Measurements from ENCODE around the gene CFAP99. TPM values are rescaled to one million over a fixed set of nuclear protein-coding genes. Genes with fewer than 3 reads are reported as not detected.

Gene CFAP99
- total RNA-seq, 1 donor: 0.27 TPM

GRCh38 chr4:2497931-2498330 lies 79.2 kb downstream of the CFAP99 start:
- no peak for DNase-seq (ENCODE audit: low read depth in 2 of 3, low spot score in 2 of 3)

GRCh38 chr4:2500547-2500946 lies 81.8 kb downstream of the CFAP99 start:
- DNase-seq (ENCODE audit: low read depth in 2 of 3, low spot score in 2 of 3): no peak

- DNase-seq (ENCODE audit: low read depth in 2 of 3, low spot score in 2 of 3): no peak
These were observed 82.4 kb downstream of the CFAP99 start for GRCh38 chr4:2501034-2501594.

DNA sequence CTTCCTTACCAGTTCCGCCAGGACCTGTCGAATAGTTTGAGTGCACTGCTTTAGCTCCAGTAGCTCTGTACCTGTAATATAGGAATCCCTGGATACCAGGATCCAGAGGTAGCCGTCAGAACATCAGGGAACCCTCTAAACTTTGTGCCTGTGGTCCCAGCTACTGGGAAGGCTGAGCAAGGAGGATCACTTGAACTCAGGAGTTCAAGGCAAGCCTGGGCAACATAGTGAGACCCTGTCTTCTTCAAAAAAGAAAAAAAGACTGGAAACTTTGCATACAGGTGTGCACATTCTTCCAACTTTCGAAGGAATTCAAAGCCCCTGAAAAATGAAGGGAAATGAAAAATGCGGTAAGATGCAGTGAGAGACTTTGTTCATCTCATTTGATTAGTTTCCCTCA lies 85.1 kb downstream of the CFAP99 start:
- no peak for DNase-seq (ENCODE audit: low read depth in 2 of 3, low spot score in 2 of 3)

GRCh38 chr4:2507259-2507658 lies 88.5 kb downstream of the CFAP99 start:
- DNase-seq (ENCODE audit: low read depth in 2 of 3, low spot score in 2 of 3): no peak

DNA sequence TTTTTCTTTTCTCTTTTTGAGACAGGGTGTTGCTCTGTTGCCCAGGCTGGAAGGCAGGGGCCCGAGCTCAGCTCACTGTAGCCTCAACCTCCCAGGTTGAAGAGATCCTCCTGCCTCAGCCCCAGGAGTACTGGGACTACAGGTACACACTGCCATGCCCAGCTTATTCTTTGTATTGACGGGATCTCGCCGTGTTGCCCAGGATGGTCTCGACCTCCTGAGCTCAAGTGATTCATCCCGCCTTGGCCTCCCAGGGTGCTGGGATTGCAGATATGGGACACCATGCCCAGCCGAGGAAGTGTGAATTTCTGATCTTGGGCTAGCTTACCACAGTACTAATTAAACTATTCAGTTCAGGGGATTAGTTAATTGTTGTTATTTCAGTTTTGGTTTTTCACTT lies 89.1 kb downstream of the CFAP99 start:
- no peak for DNase-seq (ENCODE audit: low read depth in 2 of 3, low spot score in 2 of 3)

DNA sequence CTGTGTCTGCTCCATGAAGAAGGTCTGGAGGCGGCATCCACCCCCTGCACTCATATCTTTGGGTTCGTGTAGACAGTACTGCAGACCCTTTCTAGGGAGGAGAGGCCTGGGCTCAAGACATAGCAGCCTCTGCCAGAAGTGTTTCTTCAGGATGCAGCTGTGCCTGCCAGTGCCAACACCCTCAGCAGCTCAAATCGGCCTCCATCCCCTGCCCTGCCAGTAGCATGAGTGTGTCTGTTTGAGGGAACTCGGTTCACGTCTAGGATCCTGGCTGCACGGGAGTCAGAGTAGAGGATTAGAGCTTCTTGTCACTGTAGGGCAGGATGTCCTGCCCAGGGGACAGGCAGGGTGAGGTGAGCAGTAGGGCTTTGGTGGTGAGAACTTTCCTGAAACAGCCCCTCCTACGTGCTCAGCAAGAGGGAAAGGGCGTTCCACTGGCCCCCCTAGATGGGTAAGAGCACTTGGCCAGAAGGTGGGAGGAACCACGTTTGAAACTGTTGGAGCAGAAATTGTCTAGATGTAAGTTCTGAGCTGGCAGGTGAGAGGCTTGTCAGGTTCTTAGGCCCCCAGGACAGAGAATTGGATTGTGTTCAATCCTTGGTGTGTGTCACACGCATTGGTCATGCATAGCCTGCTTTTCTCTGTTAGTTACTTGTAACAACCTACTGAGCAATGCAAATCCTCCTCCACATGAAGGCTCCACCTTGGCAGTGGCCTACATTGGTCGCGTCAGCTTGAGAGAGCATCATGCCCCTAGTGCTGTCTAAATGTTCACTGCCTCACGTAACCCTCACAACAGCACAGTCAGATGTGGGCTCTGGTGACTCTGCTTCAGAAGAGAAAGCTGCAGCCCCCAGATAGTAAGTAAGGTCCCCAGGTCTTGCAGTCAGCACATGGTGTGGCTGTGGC lies 91.8 kb downstream of the CFAP99 start:
- DNase-seq (ENCODE audit: low read depth in 2 of 3, low spot score in 2 of 3): no peak

DNA sequence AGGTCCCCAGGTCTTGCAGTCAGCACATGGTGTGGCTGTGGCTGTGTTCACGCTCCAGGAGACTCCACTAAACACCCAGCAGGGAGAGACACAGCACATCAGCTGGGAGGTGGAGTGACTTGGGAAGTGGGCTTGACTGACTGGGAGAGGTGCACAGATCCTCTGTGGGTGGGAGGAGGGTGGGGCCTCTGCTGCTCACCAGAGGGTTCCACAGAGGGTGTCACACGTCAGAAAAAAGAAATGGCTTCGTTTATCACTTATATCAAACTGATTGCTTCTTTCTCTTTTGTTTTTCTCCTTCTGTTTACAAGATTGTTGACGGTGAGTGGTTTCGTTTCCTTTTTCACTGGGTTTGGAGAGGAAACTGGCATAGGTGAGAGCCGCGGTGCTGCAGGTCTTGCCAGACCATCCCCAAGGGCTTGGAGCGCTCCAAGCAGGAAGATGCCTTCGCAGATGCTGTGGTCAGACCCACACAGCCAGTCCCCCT lies 92.9 kb downstream of the CFAP99 start:
- DNase-seq (ENCODE audit: low read depth in 2 of 3, low spot score in 2 of 3): no peak

Other genes starting within 250 kb of the CFAP99 start
- 15.9 TPM for gene HAUS3, start 176.8 kb upstream of the CFAP99 start, total RNA-seq
- 0.81 TPM for gene POLN, start 176.8 kb upstream of the CFAP99 start, total RNA-seq
- gene MXD4, start 156.8 kb upstream of the CFAP99 start, total RNA-seq: 92.9 TPM
- 2.7 TPM for gene ZFYVE28, start 310 bp upstream of the CFAP99 start, total RNA-seq
- gene RNF4, start 50.2 kb downstream of the CFAP99 start, total RNA-seq: 30.4 TPM
- gene FAM193A, start 117.7 kb downstream of the CFAP99 start, total RNA-seq: 36.9 TPM

Measured in hematopoietic multipotent progenitor cell (in vitro differentiated cells).